CD4-positive, alpha-beta T cell (primary cell): Measurements from ENCODE around the gene RNF115. TPM values are rescaled to one million over a fixed set of nuclear protein-coding genes. Genes with fewer than 3 reads are reported as not detected.

Experiments
- ATAC-seq: fragments of 200-7000 bp; cut with Tn5 transposase; one replicate; pipeline ENCODE4 v1.10.0; 2022; ENCODE audit warnings: mild to moderate bottlenecking; ENCODE audit not compliant: poor library complexity
- CTCF ChIA-PET: fragments of 350-600 bp; sonication (Branson Sonifier 250); formaldehyde crosslinking; loops from one replicate; lab custom pipeline; 2021; ENCODE audit warnings: antibody characterized with exemption, inconsistent platforms; lab: Charles Lee
- POLR2A ChIA-PET: fragments of 350-600 bp; sonication (Branson Sonifier 250); formaldehyde crosslinking; loops from one replicate; lab custom pipeline; 2021; ENCODE audit warnings: antibody characterized with exemption, inconsistent platforms; lab: Charles Lee
- DNase-seq, 14 experiments: peaks; one replicate each; pipeline ENCODE4 v3.0.0-alpha.2; 2013 to 2020; ENCODE audit warnings: mixed read lengths in 2 of 14
- H3K27ac ChIP-seq, 2 donors: one replicate each; pipeline versions ENCODE4 v1.5.1 to v1.7.0; 2013; ENCODE audit warnings: low read length in 2 of 2, low read depth in 1 of 2, mild to moderate bottlenecking in 1 of 2
- H3K27me3 ChIP-seq, 2 experiments: 1 replicate in 1 of 2; 2 replicates in 1 of 2; pipeline versions ENCODE4 v1.6.1 to v1.7.0; 2013; ENCODE audit warnings: low read length in 2 of 2, control low read depth in 1 of 2, mild to moderate bottlenecking in 1 of 2, moderate library complexity in 1 of 2; ENCODE audit not compliant: insufficient read depth in 2 of 2, control insufficient read depth in 1 of 2
- H3K36me3 ChIP-seq: one replicate; pipeline ENCODE4 v1.6.1; 2013; ENCODE audit warnings: low read length, control low read depth; ENCODE audit not compliant: insufficient read depth
- H3K4me1 ChIP-seq: one replicate; pipeline ENCODE4 v1.6.1; 2013; ENCODE audit warnings: low read length, control low read depth; ENCODE audit not compliant: insufficient read depth
- H3K4me3 ChIP-seq: one replicate; pipeline ENCODE4 v1.5.1; 2013; ENCODE audit warnings: mild to moderate bottlenecking, low read length, moderate library complexity
- H3K9me3 ChIP-seq, 2 experiments: 1 replicate in 1 of 2; 2 replicates in 1 of 2; pipeline versions ENCODE4 v1.6.1 to v1.7.0; 2013; ENCODE audit warnings: low read length in 2 of 2, mild to moderate bottlenecking in 2 of 2, control low read depth in 1 of 2, moderate library complexity in 1 of 2; ENCODE audit not compliant: control insufficient read depth in 1 of 2, insufficient read depth in 1 of 2
- H3K27ac Mint-ChIP-seq: one replicate; pipeline ENCODE4 v1.8.0; 2020; ENCODE audit warnings: mixed read lengths
- H3K27me3 Mint-ChIP-seq: one replicate; pipeline ENCODE4 v1.8.0; 2021; ENCODE audit warnings: mixed read lengths
- H3K36me3 Mint-ChIP-seq: one replicate; pipeline ENCODE4 v1.8.0; 2021; ENCODE audit warnings: low read depth, mixed read lengths
- H3K4me1 Mint-ChIP-seq: one replicate; pipeline ENCODE4 v1.8.0; 2021; ENCODE audit warnings: low read depth, mixed read lengths
- H3K4me3 Mint-ChIP-seq: one replicate; pipeline ENCODE4 v1.8.0; 2020; ENCODE audit warnings: mild to moderate bottlenecking, mixed read lengths
- H3K9me3 Mint-ChIP-seq: one replicate; pipeline ENCODE4 v1.8.0; 2020; ENCODE audit warnings: mixed read lengths
- CTCF ChIP-seq: fragments of 200-600 bp; IDR thresholded peaks from one replicate; pipeline ENCODE4 v1.8.0; 2022; ENCODE audit warnings: antibody characterized with exemption, mild to moderate bottlenecking
- intact Hi-C, 2 experiments: fragments of 100-400 bp; cut with DNase I in 1 of 2; cut with micrococcal nuclease in 1 of 2; formaldehyde crosslinking; loops; one replicate each; pipeline versions ENCODE4 v1.15.1 to v1.9.0; 2023 to 2025; cut with DNase I, micrococcal nuclease
- total RNA-seq, 174 experiments: library from RNA in 2 of 174; stranded (reverse) in 2 of 174; gene quantifications; one replicate each; pipeline ENCODE4 v1.2.3 and lab custom pipeline; 2021 to 2026

The RNF115 gene
- total RNA-seq, 2 experiments from 2014 or later: 11.4 to 11.9 TPM

- ATAC-seq: no peak
- Histone ChIP-seq H3K36me3 (no peaks in the 10 kb centered on the region), H3K9me3 (no peaks in the 10 kb centered on the region), H3K27me3 (no peaks in the 10 kb centered on the region), H3K4me1 (no peaks in the 10 kb centered on the region), H3K4me3 (no peak overlapping the region), H3K27ac (no peak overlapping the region)
- Mint-ChIP-seq H3K9me3 (no peaks in the 10 kb centered on the region), H3K4me1 (no peaks in the 10 kb centered on the region), H3K4me3 (no peak overlapping the region), H3K36me3 (no peaks in the 10 kb centered on the region), H3K27me3 (no peaks in the 10 kb centered on the region), H3K27ac (no peak overlapping the region)
- CTCF ChIA-PET: no interaction called here
- DNase-seq: no peak
- TF ChIP-seq CTCF: no peak
- POLR2A ChIA-PET: no interaction called here
- intact Hi-C loops: no loop called here
These were observed 121.1 kb downstream of the RNF115 start for GRCh38 chr1:145702826-145703225.

GRCh38 chr1:145702052-145702451 lies 121.8 kb downstream of the RNF115 start:
- TF ChIP-seq CTCF: no peak
- POLR2A ChIA-PET: no interaction called here
- Mint-ChIP-seq H3K27me3 (no peaks in the 10 kb centered on the region), H3K27ac (no peak overlapping the region), H3K9me3 (no peaks in the 10 kb centered on the region), H3K4me3 (no peak overlapping the region), H3K4me1 (no peaks in the 10 kb centered on the region), H3K36me3 (no peaks in the 10 kb centered on the region)
- Histone ChIP-seq H3K4me1 (no peaks in the 10 kb centered on the region), H3K27ac (no peak overlapping the region), H3K4me3 (no peak overlapping the region), H3K36me3 (no peaks in the 10 kb centered on the region), H3K27me3 (no peaks in the 10 kb centered on the region), H3K9me3 (no peaks in the 10 kb centered on the region)
- intact Hi-C loops: no loop called here
- CTCF ChIA-PET: no interaction called here
- ATAC-seq (no peak), DNase-seq (no peak)

GRCh38 chr1:145701306-145701862 lies 122.5 kb downstream of the RNF115 start:
- CTCF ChIA-PET: no interaction called here
- no peak overlapping the region for H3K4me3 ChIP-seq
- H3K9me3 ChIP-seq: no peaks in the 10 kb centered on the region
- H3K27ac Mint-ChIP-seq: no peak overlapping the region
- intact Hi-C loops: no loop called here
- no peaks in the 10 kb centered on the region for H3K36me3 Mint-ChIP-seq
- H3K27ac ChIP-seq: no peak overlapping the region
- H3K27me3 ChIP-seq: no peaks in the 10 kb centered on the region
- no peaks in the 10 kb centered on the region for H3K4me1 Mint-ChIP-seq
- H3K4me1 ChIP-seq: no peaks in the 10 kb centered on the region
- ATAC-seq (no peak), DNase-seq (no peak)
- no peaks in the 10 kb centered on the region for H3K27me3 Mint-ChIP-seq
- POLR2A ChIA-PET: no interaction called here
- no peak for TF ChIP-seq CTCF
- no peaks in the 10 kb centered on the region for H3K9me3 Mint-ChIP-seq
- H3K4me3 Mint-ChIP-seq: no peak overlapping the region
- H3K36me3 ChIP-seq: no peaks in the 10 kb centered on the region
